ENCODE measurements around the gene CHST1.

DNA sequence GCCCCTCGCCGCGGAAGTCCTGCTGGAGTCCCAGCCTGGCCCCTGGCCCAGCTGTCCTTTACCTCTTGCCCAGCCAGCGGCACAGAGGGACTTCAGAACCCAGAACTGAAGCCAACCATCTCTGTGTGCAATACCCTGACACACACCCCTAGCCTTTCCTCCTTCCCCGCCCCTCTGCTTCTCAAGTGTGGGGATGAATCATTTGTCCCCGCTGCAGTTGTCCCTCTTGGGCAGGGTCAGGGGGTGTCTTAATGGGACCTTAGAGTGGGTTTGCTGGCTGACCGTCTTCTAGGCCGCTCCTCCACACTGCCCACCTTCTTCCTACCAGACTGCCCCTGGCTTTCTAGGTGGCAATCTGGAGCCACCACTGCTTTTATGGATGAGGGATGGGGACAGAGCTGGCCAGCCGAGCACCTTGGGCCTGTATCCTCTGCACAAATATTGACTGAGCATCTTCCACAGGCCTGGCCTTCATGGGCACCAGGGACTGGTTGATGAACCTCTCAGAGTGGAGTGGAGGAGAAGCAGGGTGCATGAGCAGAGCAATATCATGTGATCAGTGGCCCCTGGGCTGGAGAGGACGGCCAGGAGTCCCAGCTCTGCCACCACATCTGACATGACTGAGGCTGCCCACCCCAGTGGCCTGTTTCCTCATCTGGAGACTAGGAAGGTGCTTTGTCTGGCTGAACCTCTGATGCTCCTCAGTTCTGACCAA is 668 bp upstream of the CHST1 start:
- no peak for TF ChIP-seq GATA3 (IDR thresholded peaks at IDR 0.05; ENCODE audit: low read depth, low read length)
- no peak for TF ChIP-seq GATA2 (IDR thresholded peaks at IDR 0.05; ENCODE audit: low read depth, low read length)
